Activated effector memory CD4-positive, alpha-beta T cell treated with Interleukin-2 at 50 U/mL for 16 hours (primary cell): ENCODE measurements around the gene CMIP.

Experiments
- DNase-seq: peaks from one replicate; pipeline ENCODE4 v3.0.0-alpha.2; 2020

Gene CMIP

GRCh38 chr16:81448154-81449131 is 3.8 kb downstream of the CMIP start:
- DNase-seq, result no peak

DNA sequence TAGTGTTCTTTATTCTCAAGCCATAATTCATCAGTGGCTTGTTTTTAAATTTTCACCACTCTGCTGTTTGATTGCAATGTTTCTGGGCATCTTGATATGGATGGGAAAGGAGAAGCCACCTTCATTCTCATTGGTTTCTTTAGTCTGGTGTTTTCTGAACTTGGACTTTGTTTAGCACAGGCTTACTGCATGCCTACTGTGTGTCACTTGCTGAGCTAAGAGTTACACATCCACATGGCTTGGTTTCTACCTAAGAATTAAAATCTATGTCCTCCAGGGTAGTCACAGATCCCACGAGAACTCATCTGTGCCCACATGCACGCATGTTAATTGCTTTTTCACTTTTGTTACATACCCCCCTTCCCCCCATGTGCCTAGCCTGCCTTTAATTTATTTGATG is 4.6 kb downstream of the CMIP start:
- no peak for DNase-seq

- no peak for DNase-seq
Measured at GRCh38 chr16:81449899-81450608, 5.4 kb downstream of the CMIP start.

DNA sequence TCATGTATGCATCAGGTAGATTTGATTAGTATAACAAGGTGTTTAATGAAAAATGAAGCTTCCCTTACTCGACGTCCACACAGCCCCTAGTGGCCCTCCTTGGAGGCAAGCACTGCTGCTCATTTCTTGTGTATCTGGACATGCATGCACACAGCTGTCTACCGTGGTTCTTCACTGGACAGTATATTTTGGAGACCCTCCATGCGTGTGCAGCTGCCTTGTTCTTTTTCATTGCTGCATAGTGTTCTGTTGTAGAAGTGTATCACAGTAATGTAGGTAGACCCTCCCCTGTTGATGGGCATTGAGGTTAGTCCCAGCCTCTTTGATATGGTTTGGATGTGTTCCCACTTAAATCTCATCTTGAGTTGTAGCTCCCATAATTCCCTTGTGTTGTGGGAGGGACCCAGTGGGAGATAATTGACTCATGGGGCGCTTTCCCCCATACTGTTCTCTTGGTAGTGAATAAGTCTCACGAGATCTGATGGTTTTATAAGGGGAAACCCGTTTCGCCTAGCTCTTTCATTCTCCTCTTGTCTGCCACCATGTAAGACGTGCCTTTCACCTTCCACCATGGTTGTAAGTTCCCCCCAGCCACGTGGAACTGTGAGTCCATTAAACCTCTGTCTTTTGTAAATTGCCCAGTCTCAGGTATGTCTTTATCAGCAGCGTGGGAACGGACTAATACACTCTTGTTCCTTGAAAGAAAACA is 6.3 kb downstream of the CMIP start:
- no peak for DNase-seq

GRCh38 chr16:81451753-81452680 is 7.4 kb downstream of the CMIP start:
- no peak for DNase-seq

DNA sequence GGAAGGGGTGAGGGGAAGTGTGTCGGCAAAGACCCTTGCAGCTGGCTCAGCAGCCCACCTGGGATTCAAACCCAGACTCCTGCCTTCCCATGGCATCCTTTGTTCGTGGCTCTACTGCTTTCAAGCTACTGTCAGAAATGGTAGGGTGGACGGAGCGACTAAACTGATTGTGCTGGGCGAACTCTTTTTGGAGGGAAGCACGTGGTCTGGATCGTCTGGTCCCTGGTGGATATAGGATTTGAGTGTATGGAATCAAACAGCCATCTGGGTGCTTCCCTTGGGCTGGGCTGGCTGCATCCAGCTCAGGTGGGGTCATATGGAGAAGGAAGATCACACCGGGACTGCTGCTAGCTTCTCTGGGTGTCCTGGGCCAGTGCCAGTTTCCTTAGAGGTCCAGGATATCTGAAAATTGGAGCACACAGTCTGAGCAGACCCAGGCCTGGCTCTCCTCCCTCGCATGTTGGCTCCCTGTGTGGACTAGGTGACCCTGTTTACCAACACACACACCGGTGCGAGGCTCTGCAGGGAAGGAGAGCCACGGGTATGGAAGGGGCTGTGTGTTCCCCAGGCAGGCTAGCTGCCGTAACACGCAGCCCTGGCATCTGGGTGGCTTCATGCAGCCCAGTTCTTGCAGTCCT is 8.6 kb downstream of the CMIP start:
- DNase-seq, result no peak

DNA sequence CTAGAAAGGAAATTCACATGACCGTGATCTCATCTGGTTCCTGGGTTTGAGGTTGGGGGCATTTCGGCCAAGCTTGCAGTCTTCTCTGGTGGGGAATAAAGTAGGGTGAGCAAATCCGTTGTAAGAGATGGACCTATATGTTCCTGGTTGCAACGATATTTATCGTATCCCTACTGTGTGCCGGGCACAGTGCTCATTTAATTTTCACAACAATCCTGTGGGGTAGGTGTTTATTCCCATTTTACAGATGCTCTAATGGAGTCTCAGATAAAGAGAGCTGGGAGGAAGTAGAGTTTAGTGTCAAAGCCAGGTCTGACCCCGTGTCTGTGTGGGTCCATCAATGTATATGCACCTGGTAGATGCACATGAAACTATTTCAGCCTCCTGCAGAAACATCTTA is 9.4 kb downstream of the CMIP start:
- no peak for DNase-seq

GRCh38 chr16:81455006-81455405 is 10.4 kb downstream of the CMIP start:
- DNase-seq, result no peak

GRCh38 chr16:81455720-81456494 is 11.3 kb downstream of the CMIP start:
- DNase-seq, result no peak

DNA sequence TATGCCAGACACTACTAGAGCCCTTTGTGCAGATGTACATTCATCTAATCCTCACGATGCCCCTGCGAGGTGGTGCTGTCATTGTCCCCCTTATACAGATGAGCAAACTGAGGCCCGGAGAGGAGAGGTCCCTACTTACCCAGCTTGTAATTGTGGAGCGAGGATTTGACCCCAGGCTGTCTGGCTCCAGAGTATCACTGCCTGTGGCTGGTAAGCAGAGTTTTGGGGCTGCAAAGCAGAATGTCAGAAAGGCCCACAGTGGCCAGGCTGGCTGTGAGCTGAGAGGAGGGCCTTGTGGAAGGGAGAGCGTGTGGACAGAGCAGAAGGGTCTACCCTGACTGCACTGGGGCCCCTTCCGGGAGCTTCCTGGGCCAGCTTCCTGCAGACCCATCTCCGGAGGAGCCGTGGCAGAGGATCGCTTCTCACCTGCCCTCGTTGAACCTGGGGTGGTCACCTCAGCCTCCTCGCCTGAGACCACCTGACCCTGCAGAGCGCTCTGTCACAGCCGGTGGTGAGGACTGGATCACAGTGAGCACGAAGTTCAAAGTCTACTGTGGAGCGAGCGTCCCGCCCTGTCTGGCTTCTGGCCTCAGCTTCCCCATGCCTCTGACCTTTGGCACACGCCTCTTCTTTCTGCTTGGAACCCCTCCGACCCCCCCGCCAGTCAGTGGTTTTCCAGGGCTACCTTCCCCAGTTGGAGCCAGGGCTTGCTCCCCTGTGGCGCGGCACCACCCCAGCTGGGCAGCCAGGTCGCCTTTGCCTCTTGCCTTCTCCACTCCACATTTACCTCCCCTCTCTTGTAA is 12.1 kb downstream of the CMIP start:
- DNase-seq, result no peak

DNA sequence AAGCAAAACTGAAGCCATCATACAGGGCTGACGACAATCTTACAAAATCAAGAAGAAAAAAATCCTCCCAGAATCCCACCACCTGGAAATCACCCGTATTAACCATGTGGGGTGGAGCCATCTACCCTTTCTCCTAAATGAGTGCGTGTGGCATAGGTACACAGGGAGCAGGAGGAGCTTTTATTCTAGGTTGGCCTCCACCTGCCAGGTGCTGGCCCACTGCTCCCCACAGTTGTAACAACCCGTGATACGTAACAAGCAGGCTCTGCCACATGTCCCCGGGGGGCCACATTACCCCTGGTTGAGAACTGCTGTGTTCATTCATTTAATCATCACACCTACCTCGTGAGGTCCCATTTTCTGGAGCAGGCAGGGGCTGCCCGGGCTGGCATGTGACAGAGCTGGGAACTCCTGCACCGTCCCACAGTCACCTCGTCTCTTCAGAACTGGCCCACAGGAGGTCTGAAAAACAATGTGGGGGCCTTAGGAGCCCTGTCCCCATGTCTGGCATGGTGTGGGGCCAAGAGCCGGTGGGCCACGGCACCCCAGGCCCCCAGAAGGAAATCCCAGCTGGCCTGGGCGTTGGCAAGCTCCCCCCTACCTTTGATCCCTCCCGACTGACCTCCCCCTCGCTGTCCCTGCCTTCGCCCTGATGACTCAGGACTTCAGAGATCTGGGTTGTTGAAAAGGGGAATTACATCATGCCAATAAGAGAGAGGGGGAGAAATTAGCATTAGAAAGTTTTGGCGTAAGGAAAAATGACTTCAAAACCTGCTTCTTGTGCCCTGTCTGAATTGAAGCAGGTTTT is 12.9 kb downstream of the CMIP start:
- DNase-seq, result no peak

DNA sequence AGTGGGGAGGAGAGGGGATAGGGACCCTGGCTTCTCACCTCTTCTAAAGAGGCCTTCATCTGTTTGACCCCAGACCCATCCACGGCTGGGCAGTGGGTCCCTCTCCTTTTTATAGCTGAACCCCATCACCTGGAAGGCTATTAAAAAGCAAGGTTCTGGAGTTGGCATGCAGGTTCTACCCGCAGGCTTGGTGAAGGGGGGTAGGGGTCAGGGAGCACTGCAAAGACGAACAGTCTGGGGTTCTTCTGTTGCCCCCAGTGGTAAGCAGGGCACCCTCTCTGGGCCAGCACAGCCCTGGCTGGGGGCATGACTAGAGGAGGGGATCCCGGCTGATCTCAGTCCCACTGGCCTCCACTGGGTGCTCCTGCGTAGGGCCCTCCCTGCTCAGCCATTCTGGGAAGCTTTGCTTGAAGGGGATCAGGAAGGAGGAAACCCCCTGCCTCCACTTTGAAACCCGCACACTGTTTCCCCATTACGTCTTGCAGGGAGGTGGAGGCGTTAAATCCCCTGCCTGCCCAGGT is 13.6 kb downstream of the CMIP start:
- no peak for DNase-seq

GRCh38 chr16:81458827-81459598 is 14.4 kb downstream of the CMIP start:
- DNase-seq, result no peak

- no peak for DNase-seq
Measured at GRCh38 chr16:81460075-81460474, 15.5 kb downstream of the CMIP start.

DNA sequence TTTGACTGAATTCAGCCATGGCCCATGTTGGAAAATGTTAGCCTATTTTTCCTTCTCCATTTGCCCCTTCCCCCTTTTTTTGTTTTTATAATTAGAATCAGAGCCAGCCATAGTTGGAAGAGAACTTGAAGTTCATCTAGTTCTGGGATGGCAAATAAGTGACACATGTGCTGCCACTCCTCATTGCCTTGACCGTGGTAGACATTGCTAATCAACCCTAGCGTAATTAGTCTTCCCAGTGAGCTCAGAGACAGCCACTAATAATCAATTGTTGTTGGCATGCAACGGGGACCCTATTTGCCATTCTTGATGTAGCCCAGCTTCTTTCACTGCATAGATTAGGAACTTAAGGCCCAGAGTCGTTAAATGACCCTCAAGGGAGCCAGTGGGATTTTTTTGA is 16.6 kb downstream of the CMIP start:
- no peak for DNase-seq

GRCh38 chr16:81461766-81462165 is 17.2 kb downstream of the CMIP start:
- DNase-seq, result no peak

- DNase-seq, result no peak
Measured at GRCh38 chr16:81462683-81463082, 18.1 kb downstream of the CMIP start.

DNA sequence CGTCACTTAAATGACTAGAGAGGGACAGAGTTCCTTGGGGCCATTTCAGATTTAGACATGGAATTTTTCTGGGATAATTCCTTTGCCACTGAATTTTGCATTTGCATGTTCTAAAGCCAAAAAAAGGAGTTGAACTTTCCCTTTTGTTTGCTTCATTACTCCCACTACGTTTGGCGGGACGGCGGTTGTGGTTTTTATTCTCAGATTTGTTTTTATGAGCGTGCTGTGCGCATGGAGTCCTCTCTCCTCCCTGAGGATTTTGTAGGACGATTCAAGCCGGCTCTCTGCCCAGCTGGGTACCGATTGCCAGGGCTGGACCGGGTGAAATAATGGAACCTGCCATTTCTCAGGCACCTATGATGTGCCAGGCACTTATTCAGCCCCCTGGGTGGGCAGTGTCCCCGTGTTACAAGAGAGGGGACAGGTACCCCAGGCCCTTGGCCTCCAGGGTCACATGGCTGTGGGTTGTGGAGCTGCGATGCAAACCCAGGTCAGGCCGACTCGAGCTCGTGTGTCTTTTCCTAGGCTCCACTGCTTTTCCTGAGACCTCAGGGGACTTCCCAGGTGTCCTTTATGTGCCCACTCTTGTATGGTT is 18.8 kb downstream of the CMIP start:
- no peak for DNase-seq
